HEK293 (cell line): ENCODE measurements around the gene VAT1.

Experiments
- GFI1B ChIP-seq: fragments of 450-650 bp; formaldehyde crosslinking; IDR thresholded peaks from 2 replicates; pipeline ENCODE4 v1.5.1; 2016; ENCODE audit warnings: missing biosample characterization, missing genetic modification characterization
- HOXC10 ChIP-seq: sonication (generic); formaldehyde crosslinking; IDR thresholded peaks from 2 replicates; pipeline ENCODE4 v1.8.1; 2023; ENCODE audit warnings: mild to moderate bottlenecking, missing genetic modification reagents
- KLF1 ChIP-seq: fragments of 450-650 bp; formaldehyde crosslinking; IDR thresholded peaks from 2 replicates; pipeline ENCODE4 v1.5.1; 2016; ENCODE audit warnings: missing biosample characterization, missing genetic modification characterization
- MZF1 ChIP-seq: fragments of 450-650 bp; formaldehyde crosslinking; IDR thresholded peaks from 2 replicates; pipeline ENCODE4 v1.5.1; 2017; ENCODE audit warnings: missing biosample characterization, missing genetic modification characterization, borderline replicate concordance
- PRDM1 ChIP-seq: fragments of 450-650 bp; formaldehyde crosslinking; IDR thresholded peaks from 2 replicates; pipeline ENCODE4; 2016; ENCODE audit warnings: missing biosample characterization, missing genetic modification characterization
- TRIM28 ChIP-seq: IDR thresholded peaks from 2 replicates; pipeline ENCODE4 v1.6.1; 2011; ENCODE audit warnings: low read length, control low read depth, borderline replicate concordance
- ZBTB11 ChIP-seq: fragments of 450-650 bp; formaldehyde crosslinking; conservative IDR thresholded peaks from 2 replicates; pipeline ENCODE4 v1.5.1; 2016; ENCODE audit warnings: low read depth, missing biosample characterization, missing genetic modification characterization
- ZBTB20 ChIP-seq: fragments of 450-650 bp; formaldehyde crosslinking; IDR thresholded peaks from 2 replicates; pipeline ENCODE4 v1.5.1; 2016; ENCODE audit warnings: missing biosample characterization, missing genetic modification characterization
- ZBTB26 ChIP-seq: fragments of 450-650 bp; formaldehyde crosslinking; optimal IDR thresholded peaks from 2 replicates; pipeline ENCODE3; 2016; ENCODE audit warnings: missing biosample characterization, mild to moderate bottlenecking, missing genetic modification characterization
- ZBTB48 ChIP-seq: fragments of 450-650 bp; formaldehyde crosslinking; IDR thresholded peaks from 2 replicates; pipeline ENCODE4 v1.5.1; 2016; ENCODE audit warnings: missing biosample characterization, missing genetic modification characterization
- ZBTB49 ChIP-seq: fragments of 450-650 bp; formaldehyde crosslinking; IDR thresholded peaks from 2 replicates; pipeline ENCODE4 v1.5.1; 2016; ENCODE audit warnings: missing biosample characterization, missing genetic modification characterization, low read depth
- ZEB2 ChIP-seq: fragments of 450-650 bp; formaldehyde crosslinking; IDR thresholded peaks from 2 replicates; pipeline ENCODE4 v1.5.1; 2016; ENCODE audit warnings: missing biosample characterization, missing genetic modification characterization
- ZFP69B ChIP-seq: fragments of 450-650 bp; formaldehyde crosslinking; IDR thresholded peaks from 2 replicates; pipeline ENCODE4 v1.5.1; 2016; ENCODE audit warnings: missing biosample characterization, missing genetic modification characterization
- ZNF10 ChIP-seq: fragments of 450-650 bp; formaldehyde crosslinking; IDR thresholded peaks from 2 replicates; pipeline ENCODE4 v1.5.1; 2017; ENCODE audit warnings: missing biosample characterization, missing genetic modification characterization
- ZNF19 ChIP-seq: fragments of 450-650 bp; formaldehyde crosslinking; IDR thresholded peaks from 2 replicates; pipeline ENCODE4; 2016; ENCODE audit warnings: missing biosample characterization, missing genetic modification characterization, low read depth
- ZNF24 ChIP-seq: fragments of 450-650 bp; formaldehyde crosslinking; IDR thresholded peaks from 2 replicates; pipeline ENCODE4 v1.5.1; 2016; ENCODE audit warnings: missing biosample characterization, missing genetic modification characterization
- ZNF280D ChIP-seq: fragments of 450-650 bp; formaldehyde crosslinking; IDR thresholded peaks from 2 replicates; pipeline ENCODE4 v1.5.1; 2016; ENCODE audit warnings: missing biosample characterization, missing genetic modification characterization
- ZNF302 ChIP-seq: fragments of 450-650 bp; formaldehyde crosslinking; IDR thresholded peaks from 2 replicates; pipeline ENCODE4 v1.5.1; 2016; ENCODE audit warnings: missing biosample characterization, missing genetic modification characterization, low read depth
- ZNF335 ChIP-seq: fragments of 450-650 bp; formaldehyde crosslinking; conservative IDR thresholded peaks from 2 replicates; pipeline ENCODE4 v1.5.1; 2016; ENCODE audit warnings: missing biosample characterization, missing genetic modification characterization
- ZNF341 ChIP-seq: fragments of 450-650 bp; formaldehyde crosslinking; IDR thresholded peaks from 2 replicates; pipeline ENCODE4; 2016; ENCODE audit warnings: low read depth, missing biosample characterization, missing genetic modification characterization
- ZNF416 ChIP-seq: fragments of 450-650 bp; formaldehyde crosslinking; IDR thresholded peaks from 2 replicates; pipeline ENCODE4 v1.5.1; 2016; ENCODE audit warnings: missing biosample characterization, missing genetic modification characterization
- ZNF433 ChIP-seq: fragments of 450-650 bp; formaldehyde crosslinking; IDR thresholded peaks from 2 replicates; pipeline ENCODE4 v1.5.1; 2016; ENCODE audit warnings: missing biosample characterization, missing genetic modification characterization, low read depth
- ZNF510 ChIP-seq: fragments of 450-650 bp; formaldehyde crosslinking; IDR thresholded peaks from 2 replicates; pipeline ENCODE4 v1.5.1; 2018; ENCODE audit warnings: mild to moderate bottlenecking, missing genetic modification characterization, missing biosample characterization; ENCODE audit not compliant: insufficient replicate concordance
- ZNF623 ChIP-seq: fragments of 450-650 bp; formaldehyde crosslinking; IDR thresholded peaks from 2 replicates; pipeline ENCODE4 v1.5.1; 2016; ENCODE audit warnings: missing biosample characterization, missing genetic modification characterization
- ZNF776 ChIP-seq: fragments of 450-650 bp; formaldehyde crosslinking; IDR thresholded peaks from 2 replicates; pipeline ENCODE4 v1.5.0; 2017; ENCODE audit warnings: missing biosample characterization, missing genetic modification characterization, borderline replicate concordance
- ZSCAN4 ChIP-seq: fragments of 450-650 bp; formaldehyde crosslinking; IDR thresholded peaks from 2 replicates; pipeline ENCODE4 v1.5.1; 2017; ENCODE audit warnings: missing biosample characterization, missing genetic modification characterization
- ZSCAN5A ChIP-seq: fragments of 450-650 bp; formaldehyde crosslinking; IDR thresholded peaks from 2 replicates; pipeline ENCODE4 v1.5.1; 2016; ENCODE audit warnings: missing biosample characterization, missing genetic modification characterization

The VAT1 gene

GRCh38 chr17:42980766-42981397 lies 41.3 kb downstream of the VAT1 start (continued):
- TF ChIP-seq ZSCAN5A (tag by site-specific recombination) (no peak), ZNF24 (tag by site-specific recombination) (0 out of 2 replicates have a peak, but pooled peaks have one; percentile 33), ZNF302 (tag by site-specific recombination) (no peak), ZNF776 (tag by site-specific recombination) (no peak), ZNF623 (no peak), ZBTB20 (peak; percentile 90), HOXC10 (0 out of 2 replicates have a peak, but pooled peaks have one; percentile 32), ZNF19 (tag by site-specific recombination) (no peak), ZNF335 (tag by site-specific recombination) (no peak; the same call in none of the 2 replicates), ZBTB49 (tag by site-specific recombination) (no peak), KLF1 (tag by site-specific recombination) (peak; percentile 45; the same call in 1 of the 2 replicates), ZNF10 (tag by site-specific recombination) (no peak), ZBTB11 (tag by site-specific recombination) (peak; percentile 34; the same call in 1 of the 2 replicates), ZNF341 (peak; percentile 8; the same call in 1 of the 2 replicates), TRIM28 (no peak), ZNF416 (tag by site-specific recombination) (no peak), PRDM1 (peak; percentile 29; the same call in 1 of the 2 replicates), ZSCAN4 (tag by site-specific recombination) (peak; percentile 20; the same call in 1 of the 2 replicates), ZFP69B (peak; percentile 57; the same call in 1 of the 2 replicates), ZBTB26 (tag by site-specific recombination) (peak; percentile 53), ZBTB48 (tag by site-specific recombination) (peak; percentile 24; the same call in 1 of the 2 replicates), ZNF510 (tag by site-specific recombination) (no peak), ZNF280D (tag by site-specific recombination) (no peak), ZNF433 (tag by site-specific recombination) (no peak), ZEB2 (tag by site-specific recombination) (peak; percentile 51), MZF1 (tag by site-specific recombination) (no peak), GFI1B (tag by site-specific recombination) (no peak)
